ENCODE results near the gene SNX13.

SNX13 gene

GRCh38 chr7:17940302-17940883 is at the start of gene SNX13:
TSS of gene SNX13 (minus strand) at chr7:17940494. CDS start at chr7:17940295, 199 bp downstream.
- peak; percentile 88 to 99 (median 92) for DNase-seq
- intact Hi-C loops (cut with DNase I), result no loop called here

GRCh38 chr7:17989546-17989945 is 49.3 kb upstream of the SNX13 start:
- intact Hi-C loops (cut with DNase I), result no loop called here
- DNase-seq, result no peak

GRCh38 chr7:17988858-17989257 is 48.6 kb upstream of the SNX13 start:
- intact Hi-C loops (cut with DNase I), result no loop called here

GRCh38 chr7:17988141-17988540 is 47.8 kb upstream of the SNX13 start:
- intact Hi-C loops (cut with DNase I), result no loop called here
- no peak for DNase-seq

More at GRCh38 chr7:17988858-17989257, 48.6 kb upstream of the SNX13 start:
- no peak for DNase-seq

GRCh38 chr7:17986851-17987250 is 46.6 kb upstream of the SNX13 start:
- no peak for DNase-seq
- intact Hi-C loops (cut with DNase I), result no loop called here

GRCh38 chr7:17985473-17986239 is 45.4 kb upstream of the SNX13 start:
- DNase-seq, result no peak
- intact Hi-C loops (cut with DNase I), result no loop called here

- no peak for DNase-seq
- intact Hi-C loops (cut with DNase I), result no loop called here
Measured at GRCh38 chr7:17984288-17984687, 44.0 kb upstream of the SNX13 start.

- DNase-seq, result no peak
- intact Hi-C loops (cut with DNase I), result no loop called here
Measured at GRCh38 chr7:17983221-17984062, 43.1 kb upstream of the SNX13 start.

GRCh38 chr7:17976952-17977351 is 36.7 kb upstream of the SNX13 start:
- DNase-seq, result no peak
- intact Hi-C loops (cut with DNase I), result no loop called here

GRCh38 chr7:17971411-17971810 is 31.1 kb upstream of the SNX13 start:
- DNase-seq, result no peak
- intact Hi-C loops (cut with DNase I), result loop anchor here (2.0 kb wide), 1 partner anchor 373 kb away; no protein-coding TSS in a partner anchor

GRCh38 chr7:17968791-17969715 is 28.8 kb upstream of the SNX13 start:
- DNase-seq, result no peak
- intact Hi-C loops (cut with DNase I), result no loop called here

- no peak for DNase-seq
- intact Hi-C loops (cut with DNase I), result no loop called here
Measured at GRCh38 chr7:17966706-17967105, 26.4 kb upstream of the SNX13 start.

- intact Hi-C loops (cut with DNase I), result no loop called here
- no peak for DNase-seq
Measured at GRCh38 chr7:17965603-17966002, 25.3 kb upstream of the SNX13 start.

- DNase-seq, result no peak
- intact Hi-C loops (cut with DNase I), result no loop called here
Measured at GRCh38 chr7:17963281-17963680, 23.0 kb upstream of the SNX13 start.

GRCh38 chr7:17962652-17963051 is 22.4 kb upstream of the SNX13 start:
- intact Hi-C loops (cut with DNase I), result no loop called here
- DNase-seq, result no peak

- intact Hi-C loops (cut with DNase I), result no loop called here
- DNase-seq, result no peak
Measured at GRCh38 chr7:17957871-17958270, 17.6 kb upstream of the SNX13 start.

- intact Hi-C loops (cut with DNase I), result no loop called here
- no peak for DNase-seq
Measured at GRCh38 chr7:17952387-17952786, 12.1 kb upstream of the SNX13 start.

- no peak for DNase-seq
- intact Hi-C loops (cut with DNase I), result no loop called here
Measured at GRCh38 chr7:17951742-17952254, 11.5 kb upstream of the SNX13 start.

GRCh38 chr7:17948526-17949238 is 8.4 kb upstream of the SNX13 start:
- intact Hi-C loops (cut with DNase I), result no loop called here
- DNase-seq, result no peak

Data from posterior cingulate gyrus (tissue), 11 donors.